Suppressor macrophage (primary cell): ENCODE data around the gene RBP3.

ENCODE experiments used
- DNase-seq, 4 experiments: peaks; one replicate each; pipeline ENCODE4 v3.0.0-alpha.2; 2020 to 2022
- total RNA-seq, 17 experiments: gene quantifications; one replicate each; lab custom pipeline; 2026; ENCODE audit warnings: mixed read lengths in 6 of 17, inconsistent platforms in 3 of 17; lab: John Stamatoyannopoulos, UW

RBP3 gene
- 0 to 2.2 (median 0) reads per million in 17 experiments for total RNA-seq

DNA sequence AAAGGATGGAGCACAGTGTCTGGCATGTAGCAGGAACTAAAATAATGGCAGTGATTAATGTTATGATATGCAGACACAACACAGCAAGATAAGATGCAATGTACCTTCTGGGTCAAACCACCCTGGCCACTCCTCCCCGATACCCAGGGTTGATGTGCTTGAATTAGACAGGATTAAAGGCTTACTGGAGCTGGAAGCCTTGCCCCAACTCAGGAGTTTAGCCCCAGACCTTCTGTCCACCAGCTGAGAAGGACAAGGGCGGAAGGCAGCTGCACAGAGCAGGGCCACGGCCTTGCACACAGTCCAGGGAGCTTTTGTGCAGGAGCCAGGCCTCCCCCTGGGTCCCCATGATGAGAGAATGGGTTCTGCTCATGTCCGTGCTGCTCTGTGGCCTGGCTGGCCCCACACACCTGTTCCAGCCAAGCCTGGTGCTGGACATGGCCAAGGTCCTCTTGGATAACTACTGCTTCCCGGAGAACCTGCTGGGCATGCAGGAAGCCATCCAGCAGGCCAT, at the start of gene RBP3:
Gene RBP3, plus strand, starts transcription at position 226 of the 514 bp plus-strand sequence. Its CDS starts 122 bp downstream, at position 348.
- no peak for DNase-seq

DNA sequence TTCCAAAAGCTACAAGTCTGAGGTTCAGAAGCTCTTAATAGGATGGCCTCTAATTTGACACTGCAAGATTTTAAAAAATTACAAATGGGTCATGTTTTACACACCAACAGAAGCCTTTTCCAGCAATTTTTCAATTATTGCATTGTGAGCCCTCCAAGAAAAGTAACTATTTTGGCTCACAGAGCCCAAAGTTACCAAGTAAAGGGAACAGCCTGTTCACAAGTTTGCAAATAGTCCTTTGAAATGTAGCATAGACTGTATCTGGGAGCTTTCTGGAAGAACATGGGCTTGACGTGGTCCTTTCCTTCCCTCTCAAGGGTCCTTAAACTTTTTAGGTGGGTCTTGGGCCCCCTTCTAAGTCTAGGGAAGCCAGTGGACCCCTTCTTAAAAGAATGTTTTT, 49.4 kb upstream of the RBP3 start:
- no peak for DNase-seq

DNA sequence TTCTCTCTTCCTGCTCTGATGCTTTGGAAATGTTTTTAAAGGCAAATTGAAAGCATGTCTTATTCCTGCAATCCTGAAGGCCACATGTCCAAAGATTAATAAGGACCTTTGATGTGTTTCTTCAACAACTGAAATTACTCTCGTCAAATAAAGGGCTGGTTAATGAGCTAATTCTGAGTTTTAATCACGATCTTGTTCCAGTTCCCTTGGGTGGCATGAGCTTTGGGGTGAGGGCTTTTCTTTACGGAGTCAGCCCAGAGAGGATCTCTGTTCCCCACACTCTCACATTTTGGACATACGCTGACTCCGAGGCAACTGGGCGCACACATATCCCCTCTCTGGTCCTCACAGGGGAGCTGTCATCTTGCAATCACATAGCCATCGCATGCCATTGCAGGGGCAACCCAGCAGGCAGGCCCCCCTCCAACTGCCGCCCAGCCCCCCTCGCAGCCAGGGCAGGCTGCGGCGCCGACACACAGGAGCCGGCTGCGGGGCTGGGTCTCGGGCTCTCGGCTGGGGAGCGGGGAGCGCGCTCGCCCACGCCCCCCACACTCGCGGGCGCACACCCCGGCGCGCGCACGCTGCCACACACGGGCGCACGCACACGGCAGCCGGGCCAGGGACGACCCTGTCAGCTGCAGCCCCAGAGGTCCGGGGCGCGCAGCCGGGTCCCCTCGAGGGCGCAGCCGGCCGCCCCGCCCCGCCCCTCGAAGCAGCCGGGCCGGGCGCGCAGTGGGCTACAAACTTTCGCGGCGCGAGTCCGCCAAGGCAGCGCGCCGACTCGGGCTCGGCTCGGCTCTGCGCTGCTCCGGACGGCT, 48.3 kb upstream of the RBP3 start, which contains the start of gene GDF10:
Gene GDF10, plus strand, starts transcription at position 587 of the 818 bp plus-strand sequence. CDS start 455 bp downstream, outside the sequence.
- no peak for DNase-seq

- DNase-seq: peak in 1 of 4 experiments; percentile 26
Observed at GRCh38 chr10:47300429-47300931, 47.7 kb upstream of the RBP3 start.

GRCh38 chr10:47301833-47302232, 46.3 kb upstream of the RBP3 start:
- no peak for DNase-seq

GRCh38 chr10:47303105-47303504, 45.1 kb upstream of the RBP3 start:
- no peak for DNase-seq

DNA sequence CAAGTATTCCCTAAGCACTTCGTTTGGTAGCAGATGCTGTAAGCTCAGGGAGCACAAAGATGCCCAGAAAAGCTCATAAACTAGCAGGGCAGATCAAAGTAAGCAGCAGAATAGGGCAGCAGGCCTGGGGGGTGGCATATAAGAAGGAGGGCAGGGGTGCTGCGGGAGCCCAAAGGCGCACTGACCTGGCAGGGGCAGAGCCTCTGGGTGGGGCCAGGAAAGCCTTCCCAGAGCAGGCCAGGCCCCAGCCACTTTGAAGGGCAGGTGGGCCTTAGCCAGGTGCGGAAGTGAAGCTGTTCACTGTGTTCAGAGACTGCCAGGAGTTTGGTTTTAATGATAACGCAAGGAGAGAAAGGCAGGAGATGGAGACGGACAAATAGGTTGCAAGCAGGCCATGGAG, 44.3 kb upstream of the RBP3 start:
- no peak for DNase-seq

- DNase-seq: no peak
Observed at GRCh38 chr10:47305566-47305965, 42.6 kb upstream of the RBP3 start.

GRCh38 chr10:47306387-47307210, 41.6 kb upstream of the RBP3 start:
- no peak for DNase-seq

DNA sequence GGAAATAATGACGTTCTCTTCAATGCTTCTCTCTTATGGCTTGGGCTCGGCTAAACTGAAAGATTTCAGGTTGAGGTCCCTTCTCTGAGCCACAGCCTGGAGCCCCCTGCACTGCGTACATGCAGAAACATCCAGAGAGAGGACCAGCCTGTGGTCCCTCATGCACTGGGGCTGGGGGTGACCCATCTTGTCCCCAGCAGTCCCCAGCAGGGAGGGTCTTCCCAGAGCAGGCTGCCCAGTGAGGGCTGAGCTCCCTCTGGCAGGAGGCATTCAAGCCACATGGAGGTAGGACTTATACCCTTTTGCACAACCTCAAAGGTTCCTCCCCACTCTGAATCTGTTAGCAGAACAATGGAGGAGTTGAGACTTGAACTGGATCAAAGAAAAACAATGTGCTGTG, 40.8 kb upstream of the RBP3 start:
- no peak for DNase-seq

DNA sequence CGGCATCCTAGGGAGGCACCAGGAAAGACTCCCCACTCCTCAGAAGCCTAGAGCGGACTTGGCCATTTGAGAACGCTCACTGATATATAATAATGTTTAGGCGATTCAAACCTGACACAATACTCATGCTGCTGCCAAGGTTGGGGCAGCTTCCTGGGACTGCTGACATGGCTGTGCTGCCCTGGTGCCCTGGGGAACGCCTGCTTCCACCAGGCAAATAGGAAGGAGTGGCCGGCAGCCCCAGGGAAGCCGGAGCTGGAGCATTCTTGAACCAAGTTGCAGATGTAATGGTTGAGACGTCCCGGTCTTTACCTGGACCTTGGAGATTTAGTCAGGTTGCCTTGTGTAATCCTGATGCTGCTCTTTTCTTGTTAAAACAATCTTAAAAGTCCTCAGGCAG, 39.4 kb upstream of the RBP3 start:
- DNase-seq: no peak

- DNase-seq: peak in 1 of 4 experiments; percentile 20
Observed at GRCh38 chr10:47309408-47310089, 38.6 kb upstream of the RBP3 start.

DNA sequence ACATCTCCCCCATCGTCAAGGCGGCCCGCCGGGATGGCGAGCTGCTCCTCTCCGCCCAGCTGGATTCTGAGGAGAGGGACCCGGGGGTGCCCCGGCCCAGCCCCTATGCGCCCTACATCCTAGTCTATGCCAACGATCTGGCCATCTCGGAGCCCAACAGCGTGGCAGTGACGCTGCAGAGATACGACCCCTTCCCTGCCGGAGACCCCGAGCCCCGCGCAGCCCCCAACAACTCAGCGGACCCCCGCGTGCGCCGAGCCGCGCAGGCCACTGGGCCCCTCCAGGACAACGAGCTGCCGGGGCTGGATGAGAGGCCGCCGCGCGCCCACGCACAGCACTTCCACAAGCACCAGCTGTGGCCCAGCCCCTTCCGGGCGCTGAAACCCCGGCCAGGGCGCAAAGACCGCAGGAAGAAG, 38.1 kb upstream of the RBP3 start:
- no peak for DNase-seq

GRCh38 chr10:47311193-47311931, 36.8 kb upstream of the RBP3 start:
- DNase-seq: no peak

- DNase-seq: peak; percentile 89 to 93 (median 92)
Observed at GRCh38 chr10:47311932-47312662, 36.1 kb upstream of the RBP3 start.

DNA sequence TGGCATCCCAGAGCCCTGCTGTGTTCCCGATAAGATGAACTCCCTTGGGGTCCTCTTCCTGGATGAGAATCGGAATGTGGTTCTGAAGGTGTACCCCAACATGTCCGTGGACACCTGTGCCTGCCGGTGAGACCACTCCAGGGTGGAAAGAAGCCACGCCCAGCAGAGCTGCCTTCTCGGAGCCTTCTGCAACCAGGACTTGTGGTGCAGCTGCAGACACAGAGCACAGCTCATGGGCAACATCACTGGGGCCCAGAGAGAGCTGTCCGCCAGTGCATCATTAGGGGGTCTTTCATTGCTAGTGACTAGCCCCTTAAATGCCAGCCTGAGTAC, 35.5 kb upstream of the RBP3 start:
- DNase-seq: no peak

GRCh38 chr10:47314416-47314970, 33.7 kb upstream of the RBP3 start:
- DNase-seq: no peak

- no peak for DNase-seq
Observed at GRCh38 chr10:47315421-47315820, 32.7 kb upstream of the RBP3 start.

DNA sequence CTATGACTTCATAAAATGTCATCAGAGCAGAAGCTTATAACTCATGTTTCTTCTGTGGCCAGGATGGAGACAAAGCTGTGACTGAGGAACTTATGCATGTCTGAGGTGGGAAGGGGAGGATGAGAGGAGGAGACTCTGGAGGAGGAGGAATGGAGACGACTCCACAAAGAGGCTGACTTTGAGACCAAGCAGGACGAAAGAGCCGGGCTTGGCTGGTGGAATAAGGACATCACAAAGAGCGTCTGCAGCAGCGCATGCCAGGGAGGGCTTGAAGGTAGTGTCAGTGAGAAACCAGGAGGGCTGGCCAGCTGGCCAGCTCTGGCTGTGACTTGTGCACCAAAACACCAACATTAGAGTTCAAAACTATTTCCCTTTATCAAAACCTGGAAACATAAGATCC, 32.0 kb upstream of the RBP3 start:
- DNase-seq: no peak

DNA sequence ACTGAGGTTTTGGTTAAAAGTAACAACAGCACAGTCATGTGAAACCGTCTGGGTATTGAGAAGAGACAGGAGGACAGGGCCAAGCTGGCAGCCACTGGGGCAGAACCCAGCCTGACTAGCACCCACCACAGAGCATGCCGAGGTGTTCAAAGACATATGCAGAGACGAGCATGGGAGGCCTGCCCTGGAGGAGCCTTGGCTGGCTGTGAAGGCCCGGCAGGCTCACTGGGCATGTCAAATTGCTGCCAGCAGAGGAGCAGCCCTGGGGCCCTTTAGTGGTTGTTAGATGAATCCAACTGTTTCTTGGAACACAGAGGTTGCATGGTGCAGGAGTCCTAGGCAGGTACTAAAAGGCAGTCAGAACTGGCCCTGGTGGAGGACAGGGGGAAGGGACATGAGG, 30.9 kb upstream of the RBP3 start:
- no peak for DNase-seq

GRCh38 chr10:47318706-47319105, 29.5 kb upstream of the RBP3 start:
- DNase-seq: no peak
